ENCODE data around the gene ADAM19.

Gene ADAM19

GRCh38 chr5:157574456-157575380 is 857 bp downstream of the ADAM19 start:
- Histone ChIP-seq H3K9ac (ENCODE audit: low read length) (peak overlapping the region; percentile 75), H3K27me3 (replicated peaks; ENCODE audit: control insufficient read depth, insufficient read depth, low read length) (no peaks in the 10 kb centered on the region), H3K9me3 (ENCODE audit: control insufficient read depth, low read length) (no peaks in the 10 kb centered on the region), H3K36me3 (ENCODE audit: control insufficient read depth, insufficient read depth, low read length, severe bottlenecking) (no peaks in the 10 kb centered on the region), H3K4me3 (ENCODE audit: low read length) (peak overlapping the region; percentile 88), H3K4me1 (ENCODE audit: control insufficient read depth, insufficient read depth, low read length) (peaks cover 11% of the 10 kb centered on the region)
- DNase-seq (ENCODE audit: low read depth): peak; percentile 76

- Histone ChIP-seq H3K9me3 (ENCODE audit: control insufficient read depth, low read length) (no peaks in the 10 kb centered on the region), H3K4me1 (ENCODE audit: control insufficient read depth, insufficient read depth, low read length) (peaks cover 11% of the 10 kb centered on the region), H3K36me3 (ENCODE audit: control insufficient read depth, insufficient read depth, low read length, severe bottlenecking) (no peaks in the 10 kb centered on the region), H3K27me3 (replicated peaks; ENCODE audit: control insufficient read depth, insufficient read depth, low read length) (no peaks in the 10 kb centered on the region), H3K4me3 (ENCODE audit: low read length) (no peak overlapping the region), H3K9ac (ENCODE audit: low read length) (no peak overlapping the region)
- DNase-seq (ENCODE audit: low read depth): peak; percentile 59
These were observed 4.2 kb downstream of the ADAM19 start for GRCh38 chr5:157571357-157571827.

GRCh38 chr5:157570531-157571200 is 4.9 kb downstream of the ADAM19 start:
- H3K9me3 ChIP-seq (ENCODE audit: control insufficient read depth, low read length): no peaks in the 10 kb centered on the region
- H3K27me3 ChIP-seq (replicated peaks; ENCODE audit: control insufficient read depth, insufficient read depth, low read length): no peaks in the 10 kb centered on the region
- no peak overlapping the region for H3K4me3 ChIP-seq (ENCODE audit: low read length)
- peaks cover 8% of the 10 kb centered on the region for H3K4me1 ChIP-seq (ENCODE audit: control insufficient read depth, insufficient read depth, low read length)
- no peaks in the 10 kb centered on the region for H3K36me3 ChIP-seq (ENCODE audit: control insufficient read depth, insufficient read depth, low read length, severe bottlenecking)
- no peak overlapping the region for H3K9ac ChIP-seq (ENCODE audit: low read length)
- no peak for DNase-seq (ENCODE audit: low read depth)

- Histone ChIP-seq H3K9me3 (ENCODE audit: control insufficient read depth, low read length) (no peaks in the 10 kb centered on the region), H3K4me1 (ENCODE audit: control insufficient read depth, insufficient read depth, low read length) (peaks cover 2% of the 10 kb centered on the region), H3K4me3 (ENCODE audit: low read length) (no peak overlapping the region), H3K9ac (ENCODE audit: low read length) (no peak overlapping the region), H3K27me3 (replicated peaks; ENCODE audit: control insufficient read depth, insufficient read depth, low read length) (no peaks in the 10 kb centered on the region), H3K36me3 (ENCODE audit: control insufficient read depth, insufficient read depth, low read length, severe bottlenecking) (no peaks in the 10 kb centered on the region)
- DNase-seq (ENCODE audit: low read depth): no peak
These were observed 6.9 kb downstream of the ADAM19 start for GRCh38 chr5:157568720-157569119.

- H3K4me1 ChIP-seq (ENCODE audit: control insufficient read depth, insufficient read depth, low read length): peaks cover 5% of the 10 kb centered on the region
- DNase-seq (ENCODE audit: low read depth): no peak
- H3K27me3 ChIP-seq (replicated peaks; ENCODE audit: control insufficient read depth, insufficient read depth, low read length): no peaks in the 10 kb centered on the region
- no peaks in the 10 kb centered on the region for H3K36me3 ChIP-seq (ENCODE audit: control insufficient read depth, insufficient read depth, low read length, severe bottlenecking)
- no peak overlapping the region for H3K9ac ChIP-seq (ENCODE audit: low read length)
- no peak overlapping the region for H3K4me3 ChIP-seq (ENCODE audit: low read length)
- no peaks in the 10 kb centered on the region for H3K9me3 ChIP-seq (ENCODE audit: control insufficient read depth, low read length)
These were observed 7.4 kb downstream of the ADAM19 start for GRCh38 chr5:157568222-157568621.

GRCh38 chr5:157566902-157567489 is 8.6 kb downstream of the ADAM19 start:
- no peaks in the 10 kb centered on the region for H3K27me3 ChIP-seq (replicated peaks; ENCODE audit: control insufficient read depth, insufficient read depth, low read length)
- no peak overlapping the region for H3K9ac ChIP-seq (ENCODE audit: low read length)
- no peak for DNase-seq (ENCODE audit: low read depth)
- no peak overlapping the region for H3K4me3 ChIP-seq (ENCODE audit: low read length)
- no peaks in the 10 kb centered on the region for H3K36me3 ChIP-seq (ENCODE audit: control insufficient read depth, insufficient read depth, low read length, severe bottlenecking)
- H3K4me1 ChIP-seq (ENCODE audit: control insufficient read depth, insufficient read depth, low read length): peaks cover 5% of the 10 kb centered on the region
- H3K9me3 ChIP-seq (ENCODE audit: control insufficient read depth, low read length): no peaks in the 10 kb centered on the region

GRCh38 chr5:157563929-157564716 is 11.5 kb downstream of the ADAM19 start:
- no peak for DNase-seq (ENCODE audit: low read depth)
- no peaks in the 10 kb centered on the region for H3K9me3 ChIP-seq (ENCODE audit: control insufficient read depth, low read length)
- H3K36me3 ChIP-seq (ENCODE audit: control insufficient read depth, insufficient read depth, low read length, severe bottlenecking): no peaks in the 10 kb centered on the region
- peak overlapping the region; percentile 30 for H3K4me3 ChIP-seq (ENCODE audit: low read length)
- no peaks in the 10 kb centered on the region for H3K27me3 ChIP-seq (replicated peaks; ENCODE audit: control insufficient read depth, insufficient read depth, low read length)
- no peak overlapping the region for H3K9ac ChIP-seq (ENCODE audit: low read length)
- peaks cover 7% of the 10 kb centered on the region for H3K4me1 ChIP-seq (ENCODE audit: control insufficient read depth, insufficient read depth, low read length)

- peak; percentile 81 for DNase-seq (ENCODE audit: low read depth)
- Histone ChIP-seq H3K9me3 (ENCODE audit: control insufficient read depth, low read length) (no peaks in the 10 kb centered on the region), H3K4me1 (ENCODE audit: control insufficient read depth, insufficient read depth, low read length) (peaks cover 13% of the 10 kb centered on the region), H3K9ac (ENCODE audit: low read length) (no peak overlapping the region), H3K27me3 (replicated peaks; ENCODE audit: control insufficient read depth, insufficient read depth, low read length) (no peaks in the 10 kb centered on the region), H3K4me3 (ENCODE audit: low read length) (peak overlapping the region; percentile 30), H3K36me3 (ENCODE audit: control insufficient read depth, insufficient read depth, low read length, severe bottlenecking) (no peaks in the 10 kb centered on the region)
These were observed 12.1 kb downstream of the ADAM19 start for GRCh38 chr5:157563373-157563928.

GRCh38 chr5:157562111-157562581 is 13.4 kb downstream of the ADAM19 start:
- Histone ChIP-seq H3K4me3 (ENCODE audit: low read length) (no peak overlapping the region), H3K27me3 (replicated peaks; ENCODE audit: control insufficient read depth, insufficient read depth, low read length) (no peaks in the 10 kb centered on the region), H3K36me3 (ENCODE audit: control insufficient read depth, insufficient read depth, low read length, severe bottlenecking) (no peaks in the 10 kb centered on the region), H3K9ac (ENCODE audit: low read length) (no peak overlapping the region), H3K4me1 (ENCODE audit: control insufficient read depth, insufficient read depth, low read length) (peaks cover 18% of the 10 kb centered on the region), H3K9me3 (ENCODE audit: control insufficient read depth, low read length) (no peaks in the 10 kb centered on the region)
- no peak for DNase-seq (ENCODE audit: low read depth)

- Histone ChIP-seq H3K4me3 (ENCODE audit: low read length) (no peak overlapping the region), H3K9me3 (ENCODE audit: control insufficient read depth, low read length) (no peaks in the 10 kb centered on the region), H3K4me1 (ENCODE audit: control insufficient read depth, insufficient read depth, low read length) (peaks cover 18% of the 10 kb centered on the region), H3K36me3 (ENCODE audit: control insufficient read depth, insufficient read depth, low read length, severe bottlenecking) (no peaks in the 10 kb centered on the region), H3K9ac (ENCODE audit: low read length) (no peak overlapping the region), H3K27me3 (replicated peaks; ENCODE audit: control insufficient read depth, insufficient read depth, low read length) (no peaks in the 10 kb centered on the region)
- DNase-seq (ENCODE audit: low read depth): no peak
These were observed 14.5 kb downstream of the ADAM19 start for GRCh38 chr5:157561110-157561509.
